HepG2 (cell line): Measurements from ENCODE around the gene RABL6. TPM values are rescaled to one million over a fixed set of nuclear protein-coding genes. Genes with fewer than 3 reads are reported as not detected.
A peak's percentile ranks its signal among the peaks of the same experiment; 100 is the strongest.

ENCODE experiments used
- ARNT ChIP-seq: fragments of 450-650 bp; IDR thresholded peaks from 2 replicates; pipeline ENCODE4 v1.6.1; 2017
- BCL6 ChIP-seq: IDR thresholded peaks from 2 replicates; pipeline ENCODE4 v1.6.1; 2016; ENCODE audit warnings: missing genetic modification reagents, missing compliant biosample characterization
- EEA1 ChIP-seq: sonication (generic); formaldehyde crosslinking; IDR thresholded peaks from 2 replicates; pipeline ENCODE4 v1.5.1; 2020; ENCODE audit warnings: mild to moderate bottlenecking, missing genetic modification reagents, borderline replicate concordance
- EED ChIP-seq: sonication (generic); formaldehyde crosslinking; IDR thresholded peaks from 2 replicates; pipeline ENCODE4 v1.5.0; 2020; ENCODE audit warnings: mild to moderate bottlenecking, missing genetic modification reagents
- GABPB1 ChIP-seq: IDR thresholded peaks from 2 replicates; pipeline ENCODE4 v1.6.1; 2016; ENCODE audit warnings: mild to moderate bottlenecking, missing genetic modification reagents, moderate library complexity, missing compliant biosample characterization
- HNF4G ChIP-seq, 2 experiments: sonication (generic) in 1 of 2; formaldehyde crosslinking in 1 of 2; IDR thresholded peaks; 2 replicates each; pipeline versions ENCODE4 v1.4.0 to v1.6.1; 2011 to 2020; ENCODE audit warnings: borderline replicate concordance in 2 of 2, low read depth in 2 of 2, mild to moderate bottlenecking in 2 of 2, low read length in 1 of 2, missing genetic modification reagents in 1 of 2, moderate library complexity in 1 of 2
- HOXA7 ChIP-seq: sonication (generic); formaldehyde crosslinking; IDR thresholded peaks from 2 replicates; pipeline ENCODE4 v1.8.1; 2022; ENCODE audit warnings: mild to moderate bottlenecking, missing genetic modification reagents, moderate library complexity
- IKZF1 ChIP-seq: fragments of 450-650 bp; IDR thresholded peaks from 2 replicates; pipeline ENCODE4 v1.7.1; 2016
- IKZF4 ChIP-seq: sonication (generic); formaldehyde crosslinking; IDR thresholded peaks from 2 replicates; pipeline ENCODE4 v1.5.1; 2020; ENCODE audit warnings: borderline replicate concordance, mild to moderate bottlenecking, low read depth, missing genetic modification reagents; ENCODE audit errors: not compliant biosample characterization
- ISX ChIP-seq: sonication (generic); formaldehyde crosslinking; conservative IDR thresholded peaks from 2 replicates; pipeline ENCODE4 v1.5.0; 2020; ENCODE audit warnings: missing genetic modification reagents
- MED1 ChIP-seq: sonication (generic); formaldehyde crosslinking; IDR thresholded peaks from 2 replicates; pipeline ENCODE4 v1.4.0; 2020; ENCODE audit warnings: missing genetic modification reagents
- MED8 ChIP-seq: sonication (generic); formaldehyde crosslinking; IDR thresholded peaks from 2 replicates; pipeline ENCODE4 v1.8.1; 2023; ENCODE audit warnings: mild to moderate bottlenecking, missing genetic modification reagents; ENCODE audit not compliant: insufficient replicate concordance
- MTA3 ChIP-seq: sonication (generic); formaldehyde crosslinking; IDR thresholded peaks from 2 replicates; pipeline ENCODE4 v1.4.0; 2020; ENCODE audit warnings: missing genetic modification reagents
- PAWR ChIP-seq: sonication (generic); formaldehyde crosslinking; IDR thresholded peaks from 2 replicates; pipeline ENCODE4 v1.4.0; 2020; ENCODE audit warnings: missing genetic modification reagents, mild to moderate bottlenecking, borderline replicate concordance
- PHF20 ChIP-seq: sonication (generic); formaldehyde crosslinking; IDR thresholded peaks from 2 replicates; pipeline ENCODE4 v1.5.0; 2020; ENCODE audit warnings: mild to moderate bottlenecking, missing genetic modification reagents
- RAD51 ChIP-seq: fragments of 450-650 bp; IDR thresholded peaks from 2 replicates; pipeline ENCODE4 v1.6.1; 2016; ENCODE audit warnings: borderline replicate concordance
- RBAK ChIP-seq: sonication (generic); formaldehyde crosslinking; IDR thresholded peaks from 2 replicates; pipeline ENCODE4 v1.5.1; 2020; ENCODE audit warnings: mild to moderate bottlenecking, missing genetic modification reagents
- RBFOX2 ChIP-seq: fragments of 200-400 bp; formaldehyde crosslinking; IDR thresholded peaks from 2 replicates; pipeline ENCODE4 v1.6.1; 2017; ENCODE audit warnings: low read depth, mild to moderate bottlenecking, low read length
- SP2 ChIP-seq: sonication (generic); formaldehyde crosslinking; IDR thresholded peaks from 2 replicates; pipeline ENCODE4 v1.5.1; 2020; ENCODE audit warnings: mild to moderate bottlenecking, missing genetic modification reagents
- TEAD2 ChIP-seq: sonication (generic); formaldehyde crosslinking; IDR thresholded peaks from 2 replicates; pipeline ENCODE4 v1.9.0; 2021; ENCODE audit warnings: missing genetic modification reagents
- ZFP37 ChIP-seq: sonication (generic); formaldehyde crosslinking; IDR thresholded peaks from 2 replicates; pipeline ENCODE4 v1.4.0; 2020; ENCODE audit warnings: missing genetic modification reagents, borderline replicate concordance
- ZNF567 ChIP-seq: sonication (generic); formaldehyde crosslinking; IDR thresholded peaks from 2 replicates; pipeline ENCODE4 v1.8.1; 2023; ENCODE audit warnings: mild to moderate bottlenecking, missing genetic modification reagents, borderline replicate concordance
- ZNF619 ChIP-seq: sonication (generic); formaldehyde crosslinking; IDR thresholded peaks from 2 replicates; pipeline ENCODE4 v1.4.0; 2020; ENCODE audit warnings: mild to moderate bottlenecking, missing genetic modification reagents
- ZNF747 ChIP-seq: sonication (generic); formaldehyde crosslinking; IDR thresholded peaks from 2 replicates; pipeline ENCODE4 v1.8.1; 2023; ENCODE audit warnings: missing genetic modification reagents, mild to moderate bottlenecking, borderline replicate concordance
- ZSCAN9 ChIP-seq: IDR thresholded peaks from 2 replicates; pipeline ENCODE4 v1.6.1; 2016; ENCODE audit warnings: borderline replicate concordance
- ZZZ3 ChIP-seq: sonication (generic); formaldehyde crosslinking; IDR thresholded peaks from 2 replicates; pipeline ENCODE4 v1.4.0; 2020; ENCODE audit warnings: missing genetic modification reagents, mild to moderate bottlenecking, borderline replicate concordance
- polyA plus RNA-seq, 8 experiments: library from polyadenylated mRNA; depleted of rRNA in 3 of 8; stranded (reverse) in 7 of 8; unstranded in 1 of 8; fragments of >200 nt; fragmentation: Illumina TruSeq in 4 of 8; extraction: Trizol in 4 of 8; gene quantifications; 2 replicates each; pipeline versions ENCODE4 v1.2.1 to v1.2.3, GENCODE V29; 2011 to 2016; ENCODE audit warnings: low read depth in 4 of 8, missing spikeins in 1 of 8, mixed read lengths in 1 of 8; ENCODE audit not compliant: insufficient read depth in 1 of 8
- total RNA-seq, 5 experiments: library from RNA; depleted of rRNA; stranded (reverse); fragments of >200 nt; fragmentation: Illumina TruSeq; extraction: Trizol; gene quantifications; 2 replicates each; pipeline ENCODE4 v1.2.3, GENCODE V29; 2016; ENCODE audit warnings: low read depth in 1 of 5
- TF ChIP-seq, protein P1 (sequence below): IDR thresholded peaks from 2 replicates; pipeline ENCODE4 v1.6.1; 2016; ENCODE audit warnings: missing genetic modification reagents, missing compliant biosample characterization
- TF ChIP-seq, protein P2 (sequence below): sonication (generic); formaldehyde crosslinking; IDR thresholded peaks from 2 replicates; pipeline ENCODE4 v1.4.0; 2020; ENCODE audit warnings: missing genetic modification reagents, borderline replicate concordance
- TF ChIP-seq, protein P3 (sequence below): sonication (generic); formaldehyde crosslinking; IDR thresholded peaks from 2 replicates; pipeline ENCODE4 v1.4.0; 2020; ENCODE audit warnings: missing genetic modification reagents

RABL6 gene
- total and polyA plus RNA-seq, 2 of the 13 experiments (the other 11 are each of a cell fraction or from before 2014, with no cell fraction given): 81.5 to 125 TPM

DNA sequence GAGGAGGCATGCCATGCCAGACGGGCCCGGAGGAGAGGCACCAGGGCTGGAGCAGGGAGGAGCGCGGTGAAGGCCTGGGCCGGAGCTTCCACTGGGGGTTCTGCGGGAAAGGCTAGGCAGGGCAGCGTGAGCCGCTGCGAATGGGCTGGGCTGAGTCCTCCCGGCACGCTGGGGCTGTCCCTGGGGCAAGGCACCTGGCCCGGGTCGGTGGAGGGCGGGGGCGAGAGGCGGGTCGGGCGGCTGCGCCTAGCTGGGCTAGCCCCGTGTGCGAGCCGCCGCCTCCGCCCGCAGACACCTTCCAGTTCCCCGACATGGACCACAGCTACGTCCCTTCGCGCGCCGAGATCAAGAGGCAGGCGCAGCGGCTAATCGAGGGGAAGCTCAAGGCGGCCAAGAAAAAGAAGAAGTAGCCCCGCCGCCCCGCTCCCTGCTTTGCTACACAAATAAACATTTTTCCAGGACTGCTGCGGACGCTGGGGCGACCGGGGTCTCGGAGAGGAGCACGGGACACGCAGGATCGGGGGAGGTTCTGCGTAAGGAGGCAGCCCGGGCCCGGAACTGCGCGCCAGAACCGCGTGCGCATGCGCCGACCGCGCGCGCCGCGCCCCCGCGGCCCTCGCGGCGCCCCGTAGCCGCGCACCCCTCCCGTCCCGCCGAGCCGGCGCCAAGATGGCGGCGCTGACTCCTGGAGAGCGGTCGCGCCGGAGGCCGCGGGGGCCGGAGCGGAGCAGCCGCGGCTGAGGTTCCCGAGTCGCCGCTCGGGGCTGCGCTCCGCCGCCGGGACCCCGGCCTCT is at the start of gene RABL6 (continued):
- TF ChIP-seq HNF4G (IDR thresholded peaks at IDR 0.05; ENCODE audit: borderline replicate concordance, low read depth, low read length) (no peak), HNF4G (CRISPR knock-in tag; IDR thresholded peaks at IDR 0.05; ENCODE audit: borderline replicate concordance, low read depth) (no peak), EEA1 (CRISPR knock-in tag) (no peak), EED (CRISPR knock-in tag) (peak; percentile 91), ARNT (no peak), ZFP37 (no peak), PAWR (CRISPR knock-in tag) (0 out of 2 replicates have a peak, but pooled peaks have one; percentile 55), ZZZ3 (no peak), RBAK (CRISPR knock-in tag) (no peak), ISX (CRISPR knock-in tag) (no peak), SP2 (no peak), RAD51 (no peak), MTA3 (CRISPR knock-in tag) (no peak), ZNF747 (CRISPR knock-in tag) (peak; percentile 83), GABPB1 (CRISPR knock-in tag) (peak; percentile 53; the same call in 1 of the 2 replicates), HOXA7 (CRISPR knock-in tag) (no peak), RBFOX2 (peak; percentile 21; the same call in 1 of the 2 replicates), MED8 (CRISPR knock-in tag) (no peak), ZNF619 (CRISPR knock-in tag) (no peak), IKZF4 (CRISPR knock-in tag) (no peak), PHF20 (CRISPR knock-in tag) (no peak; the same call in 1 of the 2 replicates), MED1 (CRISPR knock-in tag) (peak; percentile 66), ZNF567 (CRISPR knock-in tag) (no peak), ZSCAN9 (CRISPR knock-in tag) (no peak), BCL6 (CRISPR knock-in tag) (no peak), TEAD2 (CRISPR knock-in tag) (no peak), IKZF1 (no peak)
- TF ChIP-seq, protein P1, sequence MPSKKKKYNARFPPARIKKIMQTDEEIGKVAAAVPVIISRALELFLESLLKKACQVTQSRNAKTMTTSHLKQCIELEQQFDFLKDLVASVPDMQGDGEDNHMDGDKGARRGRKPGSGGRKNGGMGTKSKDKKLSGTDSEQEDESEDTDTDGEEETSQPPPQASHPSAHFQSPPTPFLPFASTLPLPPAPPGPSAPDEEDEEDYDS (CRISPR knock-in tag): no peak
- TF ChIP-seq, protein P2, sequence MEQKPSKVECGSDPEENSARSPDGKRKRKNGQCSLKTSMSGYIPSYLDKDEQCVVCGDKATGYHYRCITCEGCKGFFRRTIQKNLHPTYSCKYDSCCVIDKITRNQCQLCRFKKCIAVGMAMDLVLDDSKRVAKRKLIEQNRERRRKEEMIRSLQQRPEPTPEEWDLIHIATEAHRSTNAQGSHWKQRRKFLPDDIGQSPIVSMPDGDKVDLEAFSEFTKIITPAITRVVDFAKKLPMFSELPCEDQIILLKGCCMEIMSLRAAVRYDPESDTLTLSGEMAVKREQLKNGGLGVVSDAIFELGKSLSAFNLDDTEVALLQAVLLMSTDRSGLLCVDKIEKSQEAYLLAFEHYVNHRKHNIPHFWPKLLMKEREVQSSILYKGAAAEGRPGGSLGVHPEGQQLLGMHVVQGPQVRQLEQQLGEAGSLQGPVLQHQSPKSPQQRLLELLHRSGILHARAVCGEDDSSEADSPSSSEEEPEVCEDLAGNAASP: no peak
- TF ChIP-seq, protein P3, sequence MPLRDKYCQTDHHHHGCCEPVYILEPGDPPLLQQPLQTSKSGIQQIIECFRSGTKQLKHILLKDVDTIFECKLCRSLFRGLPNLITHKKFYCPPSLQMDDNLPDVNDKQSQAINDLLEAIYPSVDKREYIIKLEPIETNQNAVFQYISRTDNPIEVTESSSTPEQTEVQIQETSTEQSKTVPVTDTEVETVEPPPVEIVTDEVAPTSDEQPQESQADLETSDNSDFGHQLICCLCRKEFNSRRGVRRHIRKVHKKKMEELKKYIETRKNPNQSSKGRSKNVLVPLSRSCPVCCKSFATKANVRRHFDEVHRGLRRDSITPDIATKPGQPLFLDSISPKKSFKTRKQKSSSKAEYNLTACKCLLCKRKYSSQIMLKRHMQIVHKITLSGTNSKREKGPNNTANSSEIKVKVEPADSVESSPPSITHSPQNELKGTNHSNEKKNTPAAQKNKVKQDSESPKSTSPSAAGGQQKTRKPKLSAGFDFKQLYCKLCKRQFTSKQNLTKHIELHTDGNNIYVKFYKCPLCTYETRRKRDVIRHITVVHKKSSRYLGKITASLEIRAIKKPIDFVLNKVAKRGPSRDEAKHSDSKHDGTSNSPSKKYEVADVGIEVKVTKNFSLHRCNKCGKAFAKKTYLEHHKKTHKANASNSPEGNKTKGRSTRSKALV (CRISPR knock-in tag): peak; percentile 54; the same call in 1 of the 2 replicates
